A549 treated with dexamethasone at 1 μM for 4 hours (cell line): ENCODE results near the gene TAC3. TPM values are rescaled to one million over a fixed set of nuclear protein-coding genes. Genes with fewer than 3 reads are reported as not detected.

Experiments
- total RNA-seq: library from RNA; stranded (reverse); fragments of 200-300 nt; extraction: Qiagen RNA extraction; gene quantifications from 5 replicates; pipeline ENCODE4 v1.2.3, GENCODE V29; 2022

Gene TAC3
- total RNA-seq = 0.11 to 0.15 TPM in 2 of 5 replicates, not detected in the others

DNA sequence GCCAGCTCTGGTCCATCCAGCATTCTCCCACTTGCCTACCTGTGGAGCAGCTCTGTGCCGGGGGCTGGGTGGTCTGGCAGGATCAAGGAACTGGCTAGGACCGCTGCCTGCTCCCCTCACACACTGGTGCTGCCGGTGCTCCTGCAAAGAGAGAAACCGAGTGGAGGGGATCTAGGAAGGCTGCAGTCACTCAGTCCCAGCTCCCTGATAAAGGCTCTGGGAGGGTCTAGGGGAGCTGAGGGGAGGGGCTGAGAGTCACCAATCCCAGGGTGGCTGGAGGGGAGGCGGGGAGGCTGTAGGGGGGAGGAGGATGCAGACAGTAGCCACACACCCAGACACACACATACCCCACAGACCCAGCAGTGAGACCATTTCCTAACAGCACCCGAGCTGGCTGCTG, at the start of gene TAC3:
Gene TAC3, minus strand, starts transcription at position 182 of the 400 bp plus-strand sequence. CDS start 732 bp downstream, outside the sequence.

DNA sequence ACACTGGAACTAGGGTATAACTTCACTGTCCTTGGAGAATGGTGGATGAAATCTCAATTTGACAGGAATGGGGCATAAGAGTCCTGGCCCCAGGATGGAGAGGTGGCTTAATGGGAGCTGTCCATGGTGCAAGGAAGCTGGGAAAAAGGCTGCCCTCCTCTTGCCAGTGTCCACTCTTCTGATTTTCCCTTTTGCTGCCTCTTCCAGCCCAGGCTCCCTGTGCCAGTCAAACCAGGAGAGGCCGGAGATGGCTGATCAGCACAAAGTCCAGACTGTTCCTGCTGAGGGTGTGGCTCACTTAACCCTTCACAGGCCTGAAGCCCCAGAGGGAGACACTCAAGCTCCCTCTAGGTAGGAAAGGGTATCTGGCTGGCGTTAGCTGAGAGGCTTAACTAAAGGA, 33.6 kb upstream of the TAC3 start, which contains the start of gene MYO1A:
Gene MYO1A, minus strand, starts transcription at position 240 of the 400 bp plus-strand sequence. CDS start 1,806 bp downstream, outside the sequence.

DNA sequence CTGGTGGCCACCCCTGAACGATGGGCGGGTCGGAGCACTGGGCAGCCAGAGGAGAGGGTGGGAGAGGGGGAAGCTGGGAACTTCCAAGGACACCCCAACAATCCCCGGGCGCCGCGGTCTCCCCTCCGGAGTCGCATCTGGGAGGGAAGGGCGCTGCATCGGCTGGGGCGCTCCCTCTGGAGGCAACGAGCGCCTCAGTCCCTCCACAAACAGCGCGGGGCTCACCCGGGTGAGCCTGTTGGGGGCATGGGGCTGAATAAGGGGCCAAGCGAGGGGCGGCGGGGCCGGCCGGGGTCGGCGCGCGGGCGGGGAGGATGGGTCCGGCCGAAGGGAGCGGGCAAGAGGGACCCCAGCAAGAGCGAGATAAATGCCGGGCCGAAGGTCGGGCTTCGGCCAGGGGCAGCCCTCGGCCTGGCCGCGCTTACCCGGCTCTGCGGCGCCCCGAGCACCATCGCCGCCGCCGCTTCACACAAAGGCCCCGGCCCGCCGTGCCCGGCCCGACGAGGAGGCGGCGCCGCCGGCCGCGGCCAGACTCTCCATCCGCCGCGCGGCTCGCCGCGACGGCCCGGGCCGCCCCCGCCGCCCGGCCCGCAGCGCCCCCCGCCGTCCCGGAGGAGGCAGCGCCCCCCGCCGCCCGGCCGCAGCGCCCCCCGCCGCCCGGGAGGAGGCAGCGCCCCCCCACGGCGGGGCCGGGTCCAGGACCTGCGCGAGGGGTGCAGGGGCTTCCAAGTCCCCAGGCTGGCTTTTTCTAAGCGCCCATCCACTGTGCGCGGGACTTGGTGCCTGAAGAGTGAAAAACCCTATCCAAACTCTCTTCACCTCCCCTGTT, 10.1 kb downstream of the TAC3 start, which contains the start of gene ZBTB39:
Gene ZBTB39, minus strand, starts transcription at position 567 of the 829 bp plus-strand sequence. CDS start 1,629 bp downstream, outside the sequence.

Other genes starting within 250 kb of the TAC3 start
- 0.05 to 0.08 TPM (median 0.07 TPM) in 4 of 5 replicates, not detected in the other for gene SDR9C7, start 82.1 kb downstream of the TAC3 start, total RNA-seq
- 0.18 to 0.39 TPM (median 0.26 TPM) in 5 replicates for gene RDH16, start 58.9 kb downstream of the TAC3 start, total RNA-seq
- gene ZBTB39, start 10.0 kb downstream of the TAC3 start, total RNA-seq = 4.7 to 6.6 TPM (median 6.1 TPM) in 5 replicates
- gene MYO1A, start 33.6 kb upstream of the TAC3 start, total RNA-seq = 0.10 to 0.72 TPM (median 0.30 TPM) in 5 replicates
- gene NEMP1, start 62.3 kb upstream of the TAC3 start, total RNA-seq = 11.7 to 18.9 TPM (median 15.6 TPM) in 5 replicates
- gene NAB2, start 72.6 kb upstream of the TAC3 start, total RNA-seq = 11.7 to 15.1 TPM (median 14.0 TPM) in 5 replicates
- gene STAT6, start 94.8 kb upstream of the TAC3 start, total RNA-seq = 32.8 to 49.9 TPM (median 45.3 TPM) in 5 replicates
- gene LRP1, start 112.0 kb upstream of the TAC3 start, total RNA-seq = 9.7 to 18.2 TPM (median 14.8 TPM) in 5 replicates
- gene LRP1-AS, start 131.1 kb upstream of the TAC3 start, total RNA-seq = not detected in 5 replicates
- gene NXPH4, start 200.3 kb upstream of the TAC3 start, total RNA-seq = 3.7 to 6.8 TPM (median 5.3 TPM) in 5 replicates
- 110 to 145 TPM (median 136 TPM) in 5 replicates for gene SHMT2, start 213.2 kb upstream of the TAC3 start, total RNA-seq
- gene STAC3, start 234.7 kb upstream of the TAC3 start, total RNA-seq = 0.18 to 0.54 TPM (median 0.38 TPM) in 4 of 5 replicates, not detected in the other